Placental epithelial cell (primary cell): Measurements from ENCODE around the gene LRWD1. TPM values are rescaled to one million over a fixed set of nuclear protein-coding genes. Genes with fewer than 3 reads are reported as not detected.

ENCODE experiments used
- total RNA-seq: library from RNA; depleted of rRNA; stranded (reverse); fragments of >200 nt; gene quantifications from 2 replicates; pipeline ENCODE4 v1.2.3, GENCODE V29; 2012

LRWD1 gene
- total RNA-seq: 17.7 and 20.8 TPM in 2 replicates

GRCh38 chr7:102464577-102465280 is at the start of gene LRWD1, which contains the start of gene ALKBH4:
Gene LRWD1, plus strand, starts transcription at chr7:102464984. Its CDS starts 97 bp downstream, at chr7:102465081.
Gene ALKBH4, minus strand, starts transcription at chr7:102464863. Its CDS starts 27 bp downstream, at chr7:102464836.

GRCh38 chr7:102433219-102434038 is 31.4 kb upstream of the LRWD1 start, which contains the start of gene ORAI2:
Gene ORAI2, plus strand, starts transcription at chr7:102433575. Its CDS starts 5,382 bp downstream, at chr7:102438957.

DNA sequence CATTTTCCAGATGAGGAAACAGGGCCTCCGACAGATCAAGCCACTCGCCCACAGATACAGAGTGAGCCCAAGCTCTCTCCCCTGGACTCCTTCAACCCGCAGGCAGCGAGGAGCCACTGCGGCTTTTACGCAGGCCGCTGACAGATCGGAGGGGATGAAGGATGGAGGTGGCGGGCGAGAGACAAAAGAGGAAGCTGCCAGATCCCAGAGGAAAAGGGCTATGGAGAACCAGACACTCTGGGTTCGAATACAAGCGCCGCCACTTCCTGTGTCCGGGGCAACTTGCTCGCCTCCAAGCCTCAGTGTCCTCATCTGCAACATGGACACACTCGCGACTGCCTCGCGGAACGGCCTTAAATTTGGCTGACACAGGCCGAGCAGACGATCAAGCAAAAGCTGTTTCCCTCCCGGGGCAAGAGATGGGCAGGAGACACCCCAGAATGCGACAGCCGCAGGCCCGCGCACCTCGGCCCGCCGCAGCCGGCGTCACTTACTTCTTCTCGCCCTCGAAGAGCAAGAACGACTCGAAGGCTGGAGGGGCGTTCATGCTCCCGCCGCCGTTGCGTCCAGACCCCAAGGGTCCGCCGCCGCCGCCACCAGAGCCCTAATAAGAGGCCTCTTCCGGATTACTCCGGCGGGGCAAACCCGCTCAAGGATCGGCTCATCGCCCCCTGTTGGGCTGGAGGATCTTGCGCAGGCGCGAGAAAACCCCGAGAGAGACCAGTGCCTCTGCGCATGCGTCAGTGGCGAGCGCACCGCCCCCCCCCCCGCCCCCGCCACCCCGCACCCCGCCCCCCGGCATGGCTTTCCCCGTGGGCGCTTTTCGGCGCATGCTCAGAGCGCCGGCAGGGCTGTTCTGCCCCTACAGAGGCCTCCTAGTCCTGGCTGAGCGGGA is 13.8 kb downstream of the LRWD1 start, which contains the start of gene POLR2J:
Gene POLR2J, minus strand, starts transcription at position 609 of the 895 bp plus-strand sequence. Its CDS starts 62 bp downstream, at position 547.

GRCh38 chr7:102517550-102518147 is 52.9 kb downstream of the LRWD1 start, which contains the start of gene RASA4B:
Gene RASA4B, minus strand, starts transcription at chr7:102517777. Its CDS starts 67 bp downstream, at chr7:102517710.

Other genes starting within 250 kb of the LRWD1 start
- gene SH2B2, start 178.1 kb upstream of the LRWD1 start, total RNA-seq: 2.9 and 5.5 TPM in 2 replicates
- not detected in 2 replicates for gene SPDYE6, start 108.5 kb upstream of the LRWD1 start, total RNA-seq
- gene PRKRIP1, start 68.6 kb upstream of the LRWD1 start, total RNA-seq: 15.3 and 17.7 TPM in 2 replicates
- gene ORAI2, start 31.4 kb upstream of the LRWD1 start, total RNA-seq: 15.7 and 20.1 TPM in 2 replicates
- gene ALKBH4, start 121 bp upstream of the LRWD1 start, total RNA-seq: 12.1 and 19.6 TPM in 2 replicates
- 25.5 and 28.5 TPM in 2 replicates for gene POLR2J, start 13.9 kb downstream of the LRWD1 start, total RNA-seq
- 0.65 and 2.0 TPM in 2 replicates for gene RASA4B, start 52.8 kb downstream of the LRWD1 start, total RNA-seq
- gene UPK3BL2, start 78.7 kb downstream of the LRWD1 start, total RNA-seq: 12.2 and 20.2 TPM in 2 replicates
- not detected in 2 replicates for gene SPDYE2, start 86.2 kb downstream of the LRWD1 start, total RNA-seq
- 27.9 and 60.4 TPM in 2 replicates for gene POLR2J3, start 107.6 kb downstream of the LRWD1 start, total RNA-seq
- 1.4 and 13.7 TPM in 2 replicates for gene RASA4, start 151.8 kb downstream of the LRWD1 start, total RNA-seq
- 37.7 and 56.5 TPM in 2 replicates for gene UPK3BL1, start 177.8 kb downstream of the LRWD1 start, total RNA-seq
- gene SPDYE2B, start 185.3 kb downstream of the LRWD1 start, total RNA-seq: not detected in 2 replicates
- 2.8 and 6.7 TPM in 2 replicates for gene POLR2J2, start 206.7 kb downstream of the LRWD1 start, total RNA-seq